Activated CD8-positive, alpha-beta memory T cell treated with anti-CD3 and anti-CD28 coated beads, Interleukin-2, amount 50 U/mL, for 1 hour (primary cell): ENCODE data around the gene CDKN1A.
"Not testable (repeated sequence)": the region's sequence is repeated elsewhere in the genome, so short reads cannot be mapped to it uniquely, and the experiment has no call there.

ENCODE experiments used
- DNase-seq: peaks from one replicate; pipeline ENCODE4 v3.0.0-alpha.2; 2020; ENCODE audit errors: extremely low read depth

Gene CDKN1A

DNA sequence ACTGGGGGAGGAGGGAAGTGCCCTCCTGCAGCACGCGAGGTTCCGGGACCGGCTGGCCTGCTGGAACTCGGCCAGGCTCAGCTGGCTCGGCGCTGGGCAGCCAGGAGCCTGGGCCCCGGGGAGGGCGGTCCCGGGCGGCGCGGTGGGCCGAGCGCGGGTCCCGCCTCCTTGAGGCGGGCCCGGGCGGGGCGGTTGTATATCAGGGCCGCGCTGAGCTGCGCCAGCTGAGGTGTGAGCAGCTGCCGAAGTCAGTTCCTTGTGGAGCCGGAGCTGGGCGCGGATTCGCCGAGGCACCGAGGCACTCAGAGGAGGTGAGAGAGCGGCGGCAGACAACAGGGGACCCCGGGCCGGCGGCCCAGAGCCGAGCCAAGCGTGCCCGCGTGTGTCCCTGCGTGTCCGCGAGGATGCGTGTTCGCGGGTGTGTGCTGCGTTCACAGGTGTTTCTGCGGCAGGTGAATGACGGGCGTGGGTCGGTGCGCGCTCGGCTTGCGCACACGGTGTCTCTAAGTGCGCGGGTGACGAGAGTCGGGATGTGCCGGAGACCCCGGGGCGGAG, at the start of gene CDKN1A:
CDKN1A (plus strand) TSS at position 227 of the 555 bp plus-strand sequence. CDS start 5,388 bp downstream, outside the sequence.
- no peak for DNase-seq

DNA sequence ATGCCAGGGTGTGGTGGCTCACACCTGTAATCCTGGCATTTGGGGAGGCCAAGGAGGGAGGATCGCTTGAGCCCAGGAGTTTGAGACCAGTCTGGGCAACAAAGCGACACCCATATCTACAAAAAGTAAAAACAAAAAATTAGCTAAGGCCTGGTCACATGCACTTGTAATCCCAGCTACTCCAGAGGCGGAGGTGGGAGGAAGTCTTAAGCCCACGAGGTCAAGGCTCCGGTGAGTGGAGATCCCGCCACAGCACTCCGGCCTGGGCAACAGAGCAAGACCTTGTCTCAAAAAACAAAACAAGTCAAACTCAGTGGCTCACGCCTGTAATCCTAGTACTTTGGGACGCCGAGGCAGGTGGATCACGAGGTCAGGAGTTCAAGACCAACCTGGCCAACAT, 48.7 kb upstream of the CDKN1A start:
- no peak for DNase-seq

DNA sequence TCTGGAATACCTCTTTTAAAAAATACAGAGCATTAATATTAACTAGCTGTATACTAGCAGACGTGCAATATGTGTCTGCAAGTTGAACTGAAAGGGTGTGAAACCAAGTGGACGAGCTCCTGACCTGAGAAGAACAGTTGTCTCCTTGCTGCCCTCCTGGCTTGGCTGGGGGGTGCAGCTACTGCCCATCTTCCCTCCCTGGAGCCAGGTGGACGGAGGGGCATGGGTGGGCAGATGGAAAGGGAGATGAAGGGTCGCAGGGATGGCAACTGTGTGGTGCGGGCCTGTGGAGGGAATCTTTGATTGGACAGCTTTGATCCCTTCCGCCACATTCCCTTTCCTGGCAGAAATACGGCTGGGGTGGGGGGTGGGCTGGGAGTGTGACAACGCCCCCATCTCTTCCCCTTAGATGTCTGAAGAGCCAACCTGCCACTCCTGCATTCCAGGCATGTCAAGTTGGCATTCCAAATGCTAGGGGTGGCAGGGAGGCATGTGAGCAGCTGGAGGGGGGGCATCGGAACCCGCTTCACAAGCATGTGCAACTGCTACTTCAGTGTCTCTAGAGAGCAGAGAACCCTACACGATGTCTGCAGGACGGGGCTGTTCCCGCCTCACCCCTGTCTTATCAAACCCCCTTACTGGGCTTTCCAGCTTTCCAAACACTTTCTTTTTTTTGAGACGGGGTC, 47.0 kb upstream of the CDKN1A start:
- DNase-seq, result no peak

DNA sequence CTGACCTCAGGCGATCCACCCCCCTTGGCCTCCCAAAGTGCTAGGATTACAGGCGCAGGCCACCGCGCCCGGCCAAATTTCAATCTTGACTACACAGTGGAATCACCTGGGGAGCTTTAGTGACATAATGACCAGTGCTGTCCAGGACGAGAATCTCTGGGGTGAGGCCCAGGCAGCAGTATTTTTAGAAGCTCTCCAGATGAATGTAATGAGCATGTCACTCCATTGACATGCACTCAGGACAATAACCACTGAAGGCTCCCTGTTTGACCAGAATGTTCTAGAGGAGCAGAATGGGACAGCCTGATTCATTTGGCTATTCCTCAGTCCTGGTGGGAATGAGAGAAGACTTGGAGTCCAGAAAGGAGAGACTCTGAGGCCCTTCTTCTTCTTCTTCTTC, 45.1 kb upstream of the CDKN1A start:
- DNase-seq, result no peak

DNA sequence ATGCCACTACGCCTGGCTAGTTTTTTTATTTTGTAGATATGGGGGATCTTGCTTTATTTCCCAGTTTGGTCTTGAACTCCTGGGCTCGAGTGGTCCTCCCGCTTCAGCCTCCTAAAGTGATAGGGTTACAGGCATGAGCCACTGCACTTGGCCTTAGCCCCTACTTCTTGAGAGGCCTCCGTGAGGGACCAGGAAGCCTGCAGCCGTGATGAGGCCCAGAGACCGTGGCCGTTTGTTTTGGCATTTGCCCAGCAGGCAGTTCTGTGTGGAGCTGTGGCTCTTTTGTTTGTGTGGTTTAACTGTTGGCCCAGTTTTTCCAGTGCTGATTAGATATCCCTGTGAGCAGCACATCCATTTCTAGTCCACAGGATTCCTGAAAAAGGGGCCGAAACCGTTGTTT, 44.6 kb upstream of the CDKN1A start:
- no peak for DNase-seq

DNA sequence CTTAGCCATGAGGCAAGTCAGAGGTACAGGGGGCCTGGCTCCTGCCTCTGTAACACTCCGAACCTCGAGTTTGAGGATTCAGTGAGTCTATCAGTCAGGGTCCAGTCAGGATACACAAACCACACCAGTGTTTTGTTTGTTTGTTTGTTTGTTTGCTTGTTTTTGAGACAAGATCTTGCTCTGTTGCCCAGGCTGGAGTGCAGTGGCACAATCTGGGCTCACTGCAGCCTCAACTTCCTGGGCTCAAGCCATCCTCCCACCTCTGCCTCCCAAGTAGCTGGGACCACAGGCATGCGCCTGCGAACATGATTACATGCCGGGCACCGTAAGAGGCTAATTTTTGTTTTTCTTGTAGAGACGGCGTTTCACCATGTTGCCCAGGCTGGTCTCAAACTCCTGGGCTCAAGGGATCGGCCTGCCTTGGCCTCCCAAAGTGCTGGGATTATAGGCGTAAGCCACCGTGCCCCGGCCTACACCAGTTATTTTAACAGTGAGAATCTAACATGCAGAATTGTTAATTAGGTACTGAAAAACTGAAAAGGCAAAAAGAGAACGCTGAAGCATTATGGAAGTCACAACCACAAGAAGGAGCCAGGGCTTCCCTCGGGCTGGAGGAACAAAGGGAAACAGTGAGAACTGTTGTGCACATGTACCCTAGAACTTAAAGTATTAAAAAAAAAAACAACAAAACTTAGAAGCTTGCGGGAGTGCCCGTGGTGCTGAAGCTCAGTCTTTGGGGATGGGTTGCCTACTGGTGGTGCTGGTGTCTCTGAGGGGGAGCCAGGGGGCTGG, 44.0 kb upstream of the CDKN1A start:
- DNase-seq, result no peak

DNA sequence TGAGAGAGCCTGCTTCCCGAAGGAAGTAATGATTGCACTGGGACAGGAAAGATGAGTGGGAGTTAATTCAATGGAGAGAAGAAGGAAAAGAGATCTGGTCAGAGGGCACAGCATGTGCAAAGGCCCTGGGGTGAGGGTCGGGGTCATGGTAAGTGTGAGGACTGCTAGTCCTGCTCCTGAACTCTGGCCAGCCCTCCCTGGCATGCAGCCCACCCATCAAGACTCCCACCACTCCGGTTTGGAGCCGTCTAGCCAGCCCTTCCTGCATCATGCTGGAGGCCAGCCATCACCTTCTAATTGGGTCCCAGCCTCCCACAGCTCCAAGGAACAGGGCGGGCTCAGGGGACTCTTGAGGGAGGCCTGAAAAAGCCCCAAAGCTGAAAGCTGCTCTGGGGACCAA, 42.2 kb upstream of the CDKN1A start:
- no peak for DNase-seq

DNA sequence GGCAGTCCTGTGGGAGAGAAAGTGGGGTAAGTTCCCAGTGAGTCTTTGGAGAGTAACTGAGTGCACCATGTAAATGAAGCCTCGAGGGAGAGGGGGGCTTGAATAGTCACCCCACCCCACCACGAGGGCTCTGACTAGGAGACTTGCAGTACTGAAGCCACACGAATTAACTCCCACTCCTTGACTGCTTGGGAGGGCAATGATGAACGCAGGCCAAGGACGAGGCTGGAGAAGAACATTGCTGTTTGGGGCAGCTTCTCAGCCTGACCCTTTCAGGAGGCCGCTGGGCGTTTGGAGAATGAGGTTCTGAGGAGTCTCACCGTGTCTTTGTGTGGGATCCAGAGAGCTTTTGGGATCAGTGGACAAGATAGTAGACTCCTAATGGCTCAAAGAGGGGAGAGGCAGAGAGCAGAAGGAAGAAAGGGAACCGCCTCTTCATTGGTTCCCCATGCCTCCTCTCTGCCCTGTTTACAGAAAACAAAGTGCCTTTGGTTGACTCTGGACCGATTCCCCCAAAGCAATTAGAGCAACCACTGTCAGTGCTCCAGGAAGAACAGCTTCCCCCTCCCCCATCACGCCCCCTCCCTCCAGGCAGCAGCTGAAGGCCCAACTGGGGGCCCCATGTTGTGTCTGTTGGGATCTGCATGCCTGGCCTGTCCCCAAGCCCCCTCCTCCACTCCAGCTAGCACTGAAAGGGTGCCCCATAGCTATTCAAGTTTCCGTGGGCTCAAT, 41.7 kb upstream of the CDKN1A start:
- no peak for DNase-seq

DNA sequence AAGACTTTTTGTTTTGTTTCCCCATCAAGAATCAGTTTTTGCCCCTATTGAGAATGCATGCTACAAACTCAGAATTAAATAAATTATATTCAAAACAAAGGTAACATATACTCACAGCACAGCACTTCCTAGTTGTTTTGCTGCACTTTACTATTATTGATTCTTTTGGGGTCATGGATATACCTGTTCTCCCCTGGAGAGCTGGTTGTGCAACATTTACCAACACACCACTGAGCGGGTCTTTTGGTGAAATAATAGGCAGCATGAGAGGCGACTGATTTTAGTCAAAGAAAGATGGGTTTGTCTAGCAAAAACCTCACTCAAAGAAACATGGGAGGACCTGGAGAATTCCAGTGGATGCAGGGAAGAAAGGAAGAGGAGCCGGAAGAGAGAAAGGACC, 39.9 kb upstream of the CDKN1A start:
- no peak for DNase-seq

DNA sequence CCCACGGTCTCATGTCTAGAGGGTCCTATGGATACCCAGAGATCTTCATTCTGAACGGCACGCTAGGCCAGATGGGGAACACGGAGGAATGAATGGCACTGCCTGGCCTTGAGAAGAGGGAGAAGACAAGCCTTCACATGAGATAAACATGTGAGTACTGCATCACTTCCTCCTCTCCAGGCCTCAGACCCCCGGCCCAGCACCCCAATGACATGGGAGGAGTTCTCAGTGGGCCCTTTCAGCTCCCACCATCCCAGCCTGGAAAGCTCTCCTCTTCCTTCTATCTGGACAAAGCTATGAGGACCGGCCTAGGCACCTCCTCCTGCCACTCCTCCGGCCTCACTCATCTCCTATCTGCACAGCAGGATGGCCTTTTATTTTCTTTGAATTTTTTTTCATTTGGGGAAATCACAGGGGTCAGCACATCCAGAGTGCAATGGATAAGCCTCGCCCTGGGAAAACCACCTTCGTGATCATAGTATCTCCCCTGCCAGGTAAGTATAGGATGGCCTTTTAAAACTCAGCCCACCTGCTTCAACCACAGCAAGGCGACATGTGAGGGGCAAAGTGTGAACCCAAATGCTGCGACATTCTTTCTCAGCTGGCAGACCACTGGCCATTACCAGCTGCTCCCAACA, 39.2 kb upstream of the CDKN1A start:
- no peak for DNase-seq

DNA sequence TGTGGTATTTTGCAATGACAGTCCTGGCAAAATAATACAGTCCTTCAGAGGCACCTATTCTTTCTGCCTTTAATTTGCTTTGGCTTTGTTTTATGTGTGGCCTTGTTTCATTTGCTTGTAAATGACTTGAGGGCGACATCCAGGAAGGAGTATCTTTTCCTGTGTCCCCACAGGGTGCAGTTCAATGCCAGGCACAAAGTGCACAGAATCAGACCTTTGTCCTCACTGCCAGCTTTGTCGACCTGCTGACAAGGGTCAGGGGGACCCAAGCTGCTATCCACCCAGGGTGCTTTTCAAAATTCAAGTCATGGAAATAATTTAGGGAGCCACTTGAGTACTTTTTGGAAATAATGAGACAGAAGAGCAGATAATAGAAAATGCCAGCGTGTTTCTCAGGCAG, 37.0 kb upstream of the CDKN1A start:
- DNase-seq, result no peak

DNA sequence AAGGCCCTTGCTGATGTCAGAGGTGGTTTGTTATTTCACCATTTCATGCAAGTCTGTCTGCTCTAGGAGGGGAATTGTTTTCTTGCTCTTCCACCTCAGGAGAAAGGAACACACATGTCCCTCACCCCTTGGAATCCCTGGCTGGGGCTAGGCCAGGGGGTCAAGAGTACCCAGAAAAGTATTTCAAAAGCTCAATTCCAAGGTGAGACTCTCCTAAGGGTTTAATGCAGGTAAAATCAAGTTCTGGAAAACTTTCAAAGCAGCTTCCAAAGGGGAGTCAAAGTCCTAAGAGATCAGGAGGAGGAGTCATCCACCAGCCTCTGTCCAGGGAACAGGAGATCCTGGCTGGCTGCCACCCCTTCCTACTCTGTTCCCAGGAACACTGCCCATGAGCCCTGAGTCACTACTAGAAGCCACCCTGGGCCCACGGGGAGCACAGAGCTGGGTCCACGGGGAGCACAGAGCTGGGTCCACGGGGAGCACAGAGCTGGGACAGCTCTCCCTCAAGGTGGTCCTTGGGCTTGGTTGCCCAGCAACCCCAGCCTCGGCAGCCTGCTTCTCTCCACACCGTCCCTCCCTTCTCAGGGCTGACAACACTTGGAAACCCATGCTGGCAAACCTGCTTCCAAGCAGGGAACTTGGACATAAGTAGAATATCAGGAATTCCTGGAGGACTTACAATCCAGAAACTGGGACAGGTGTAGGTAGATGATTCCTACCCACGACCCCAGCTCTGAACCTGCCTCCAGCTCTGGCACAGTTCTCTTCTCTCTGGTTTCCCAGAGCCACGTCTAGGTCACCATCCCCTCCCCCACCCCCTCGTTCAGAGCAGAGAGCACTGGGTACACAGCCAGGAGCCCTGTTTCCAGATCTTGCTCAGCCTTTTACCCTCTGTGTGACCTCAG, 35.3 kb upstream of the CDKN1A start:
- no peak for DNase-seq

DNA sequence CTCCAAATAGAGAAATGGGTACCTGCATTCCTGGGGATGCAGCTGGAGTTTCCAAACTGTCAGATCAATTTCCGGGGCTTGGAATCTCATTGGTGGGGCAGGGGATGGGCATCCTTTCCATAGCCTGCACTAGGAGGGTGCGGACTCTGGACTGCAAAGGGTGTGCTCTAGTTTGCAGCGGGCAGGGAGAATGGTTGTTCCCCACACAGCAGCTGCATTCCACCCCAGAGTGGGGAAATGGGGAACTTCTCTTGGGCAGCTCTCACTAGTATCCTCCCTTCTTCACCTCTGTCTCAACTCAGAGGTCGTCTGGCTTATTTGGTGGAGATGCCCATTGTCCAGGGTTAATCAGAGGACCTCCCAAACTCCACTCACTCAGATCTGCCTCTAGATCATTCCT, 34.5 kb upstream of the CDKN1A start:
- no peak for DNase-seq

DNA sequence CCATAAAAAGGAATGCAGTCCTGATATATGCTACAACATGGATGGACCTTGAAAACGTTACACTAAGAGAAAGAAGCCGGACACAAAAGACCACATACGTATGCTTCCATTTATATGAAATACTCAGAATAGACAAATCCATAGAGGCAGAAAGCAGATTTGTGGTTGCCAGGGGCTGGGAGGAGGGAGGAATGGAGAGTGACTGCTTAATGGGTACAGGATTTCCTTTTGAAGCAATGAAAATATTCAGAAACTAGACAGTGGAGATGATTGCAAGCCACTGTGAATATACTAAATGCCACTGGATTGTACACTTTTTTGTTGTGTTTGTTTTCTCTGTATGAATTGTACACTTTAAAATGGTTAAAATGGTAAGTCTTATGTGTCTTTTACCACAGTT, 29.4 kb upstream of the CDKN1A start:
- no peak for DNase-seq

DNA sequence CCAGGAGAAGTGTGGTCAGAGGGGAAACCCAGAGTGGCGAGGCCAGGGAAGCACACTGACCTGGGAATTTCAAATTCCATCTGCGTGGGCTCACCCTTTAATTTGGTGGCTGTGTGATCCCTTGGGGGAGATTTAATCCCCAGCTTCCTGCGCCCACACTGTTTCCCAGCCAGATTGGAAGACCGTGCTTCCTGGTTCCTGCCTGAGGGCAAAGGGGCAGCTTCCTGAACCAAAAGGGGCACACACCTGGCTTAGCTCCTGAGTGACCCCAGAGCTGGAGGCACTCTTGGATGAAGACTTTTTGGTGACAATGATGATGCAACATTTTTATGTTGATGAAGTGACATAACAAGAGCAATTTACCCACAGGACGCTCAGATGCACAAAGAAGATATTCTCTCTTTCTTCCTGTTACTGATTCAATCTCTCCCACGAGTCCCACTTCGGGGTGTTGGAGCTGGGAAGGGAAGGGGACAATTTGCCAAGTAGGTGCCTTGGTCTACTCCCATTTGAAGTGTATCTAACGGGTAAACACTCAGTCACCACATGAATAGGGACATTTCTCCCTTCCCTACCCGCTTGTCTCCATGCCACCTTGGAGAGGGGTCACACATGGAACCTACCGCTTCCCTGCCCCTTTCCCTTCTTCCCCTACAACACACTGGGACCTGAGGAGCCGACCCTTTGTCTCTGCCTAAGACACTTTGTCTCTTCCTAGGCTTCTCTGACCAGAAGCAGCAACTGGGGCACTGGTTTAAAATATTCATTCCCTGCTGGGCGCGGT, 28.6 kb upstream of the CDKN1A start:
- DNase-seq, result no peak

DNA sequence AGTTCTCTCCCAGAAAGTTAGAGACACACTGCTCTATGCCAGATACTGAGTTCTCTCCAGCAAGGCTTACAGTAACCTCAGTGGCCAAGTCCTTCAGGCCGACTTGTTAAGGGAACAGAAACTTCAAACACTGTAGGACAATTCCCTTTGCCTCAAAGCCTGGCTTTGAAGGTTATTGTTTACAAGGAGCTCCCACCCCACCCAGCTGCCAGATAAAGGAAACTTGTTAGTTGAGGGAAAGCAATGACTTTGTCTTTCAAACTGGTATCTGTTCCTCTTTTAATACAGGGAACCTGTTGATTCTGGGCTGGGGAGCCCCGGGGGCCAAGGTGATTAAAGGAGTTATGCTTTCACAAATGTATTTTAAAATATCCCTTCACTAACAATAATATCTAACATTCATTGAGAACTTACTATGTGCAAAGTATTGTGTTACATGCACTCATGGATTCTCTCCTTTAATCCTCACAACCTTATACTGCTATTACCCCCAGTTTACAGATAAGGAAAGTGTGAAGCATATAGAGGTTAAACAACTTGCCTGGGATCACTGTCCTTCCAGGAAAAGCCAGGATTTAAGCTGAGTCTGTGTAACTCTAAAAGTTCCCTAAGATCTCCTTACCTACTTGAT, 27.6 kb upstream of the CDKN1A start:
- no peak for DNase-seq

DNA sequence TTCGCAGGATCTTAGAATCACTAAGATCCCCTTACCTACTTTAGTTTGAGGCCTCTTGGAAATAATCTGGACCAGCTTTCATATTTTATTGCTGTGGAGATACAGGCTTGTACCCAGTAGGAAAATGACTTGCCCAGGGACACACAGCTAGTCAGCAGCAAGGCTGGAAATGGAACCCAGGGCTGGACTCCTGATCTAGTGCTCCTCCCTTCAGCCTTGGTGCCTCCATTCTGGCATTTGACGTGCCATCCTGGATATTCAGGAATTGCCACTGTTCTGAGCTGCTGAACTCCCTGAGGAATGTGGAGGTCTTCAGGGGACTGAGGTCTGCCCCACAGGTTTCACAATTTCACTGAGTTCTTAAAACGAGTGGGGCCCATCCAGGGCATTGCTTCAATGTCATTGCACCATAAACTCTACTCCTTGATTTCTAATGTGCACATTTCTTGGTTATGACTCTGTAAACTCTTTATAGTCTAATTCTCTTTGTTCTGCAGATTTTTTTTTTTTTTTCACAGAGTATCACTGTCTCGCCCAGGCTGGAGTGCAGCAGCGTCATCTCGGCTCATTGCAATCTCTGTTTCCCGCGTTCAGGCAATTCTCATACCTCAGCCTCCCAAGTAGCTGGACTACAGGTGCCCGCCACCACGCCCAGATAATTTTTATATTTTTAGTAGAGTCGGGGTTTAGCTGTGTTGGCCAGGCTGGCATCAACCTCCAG, 26.7 kb upstream of the CDKN1A start:
- DNase-seq, result no peak

DNA sequence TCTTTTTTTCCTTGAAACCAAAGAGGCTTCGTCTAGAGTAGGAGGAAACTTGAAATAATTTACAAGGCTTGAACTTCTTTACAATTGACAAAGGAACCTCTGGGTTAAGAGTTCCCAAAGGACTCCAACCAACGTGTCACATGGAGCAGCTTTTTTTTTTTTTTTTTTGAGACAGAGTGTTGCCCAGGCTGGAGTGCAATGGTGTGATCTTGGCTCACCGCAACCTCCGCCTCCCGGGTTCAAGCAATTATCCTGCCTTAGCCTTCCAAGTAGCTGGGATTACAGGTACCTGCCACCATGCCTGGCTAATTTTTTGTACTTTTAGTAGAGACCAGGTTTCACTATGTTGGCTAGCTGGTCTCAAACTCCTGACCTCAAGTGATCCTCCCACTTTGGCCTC, 24.0 kb upstream of the CDKN1A start:
- not testable (repeated sequence) for DNase-seq
